HG03045 (cell line): ENCODE data around the gene DHODH.

Experiments
- ATAC-seq: cut with Tn5 transposase; IDR thresholded peaks from one replicate; pipeline ENCODE4 v1.9.1; 2021; ENCODE audit warnings: mild to moderate bottlenecking, moderate library complexity; ENCODE audit not compliant: unreplicated experiment

DHODH gene

DNA sequence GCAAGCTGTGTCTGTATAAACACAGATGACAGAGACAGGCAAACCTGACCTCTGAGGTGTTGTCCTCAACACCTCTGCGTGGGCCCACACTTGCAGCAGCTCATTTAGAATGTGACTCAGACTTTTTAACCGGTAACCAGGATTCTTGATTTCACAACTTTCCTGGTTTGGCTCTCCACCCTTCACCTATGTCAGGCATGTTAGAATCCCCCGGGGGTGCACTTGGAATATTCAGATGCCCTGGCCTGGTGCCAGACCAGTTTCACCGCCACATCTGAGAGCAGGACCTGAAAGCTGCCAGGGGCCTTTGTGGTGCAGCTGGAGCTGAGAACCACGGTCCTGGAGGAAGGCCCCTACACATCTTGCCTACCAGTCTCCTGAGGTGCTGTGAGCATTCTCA lies 4.8 kb downstream of the DHODH start:
- ATAC-seq: no peak

DNA sequence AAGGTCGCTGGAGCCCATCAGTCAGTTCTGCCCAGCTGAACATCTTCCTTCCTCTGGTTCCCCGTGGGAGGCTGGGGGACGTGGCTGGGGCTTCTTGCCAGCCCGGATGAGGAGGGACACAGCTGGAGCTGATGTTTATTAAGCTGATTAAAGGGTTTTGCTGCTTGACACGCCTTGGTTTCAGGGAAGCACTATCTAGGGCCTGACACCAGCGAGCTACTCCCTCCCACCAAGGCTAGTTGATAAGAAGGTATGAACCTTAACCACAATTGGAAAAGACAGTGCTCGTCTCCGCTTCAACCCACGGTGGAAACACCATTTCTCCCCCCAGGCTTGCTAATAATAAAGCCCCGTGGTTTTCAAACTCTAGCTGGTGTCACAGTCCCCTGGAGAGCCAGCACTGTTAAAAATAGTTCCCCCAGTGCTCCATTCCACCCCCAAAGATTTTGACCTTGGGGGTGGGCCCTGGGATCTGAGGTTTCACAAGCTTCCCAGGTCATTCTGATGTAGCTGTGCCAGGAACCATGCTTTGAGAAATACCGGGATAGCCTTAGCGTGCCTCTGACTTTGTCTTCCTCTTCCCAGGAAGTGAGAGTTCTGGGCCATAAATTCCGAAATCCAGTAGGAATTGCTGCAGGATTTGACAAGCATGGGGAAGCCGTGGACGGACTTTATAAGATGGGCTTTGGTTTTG lies 5.5 kb downstream of the DHODH start:
- ATAC-seq: no peak

DNA sequence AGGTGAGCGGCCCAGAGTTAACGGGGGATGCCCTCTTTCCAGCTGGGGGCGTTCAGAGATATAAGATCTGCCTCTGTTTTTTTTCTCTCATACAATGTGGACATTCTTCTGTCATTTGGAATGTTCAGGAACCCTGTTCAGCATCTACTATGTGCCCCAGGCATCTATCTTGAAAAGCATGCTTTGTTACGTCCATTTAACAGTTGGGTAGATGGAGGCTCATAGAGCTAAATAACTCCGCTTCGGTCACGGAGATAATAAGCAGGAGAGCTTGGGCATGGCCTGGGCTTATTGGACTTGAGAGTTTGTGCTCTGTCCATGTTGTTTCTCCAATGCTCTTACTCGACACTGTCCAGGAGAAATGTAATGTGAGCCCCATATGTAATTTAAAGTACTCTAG lies 6.1 kb downstream of the DHODH start:
- ATAC-seq: no peak

DNA sequence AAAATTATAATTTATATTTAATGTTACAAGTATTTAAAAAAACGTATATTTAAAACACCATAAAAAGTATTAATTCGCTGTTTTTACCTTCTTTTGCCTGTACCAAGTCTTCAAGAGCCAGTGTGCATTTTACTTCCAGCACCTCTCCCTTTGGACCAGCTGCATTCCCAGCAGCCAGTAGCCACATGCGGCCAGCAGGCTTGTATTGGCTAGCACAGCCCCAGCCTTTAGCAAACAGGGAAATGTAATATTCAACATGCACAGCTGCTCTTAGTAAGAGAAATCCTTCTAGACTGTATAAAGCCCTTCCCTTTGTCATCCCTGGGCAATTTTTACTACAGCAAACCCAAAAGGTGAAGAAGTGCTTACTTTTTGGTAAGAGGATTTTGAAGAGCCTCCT lies 6.6 kb downstream of the DHODH start:
- ATAC-seq: no peak

DNA sequence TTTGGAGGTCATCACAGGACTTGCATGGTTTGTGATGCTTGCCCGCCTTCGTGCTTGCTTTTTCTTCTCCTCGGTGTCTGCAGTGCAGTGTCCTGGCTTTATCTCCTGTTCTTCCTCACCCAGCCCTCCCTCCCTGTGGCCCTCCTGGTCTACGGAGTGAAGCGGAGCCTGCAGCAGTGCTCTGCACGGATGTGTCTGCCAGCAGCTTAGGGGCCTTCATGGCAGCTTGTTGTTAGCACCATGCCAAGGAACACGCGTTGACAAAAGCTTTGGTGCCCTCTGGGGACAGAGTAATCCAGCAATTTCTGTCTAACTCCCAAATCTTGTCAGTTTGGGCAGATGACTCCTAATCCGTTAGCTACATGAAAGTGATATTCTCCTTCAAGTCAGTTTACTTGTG lies 9.9 kb downstream of the DHODH start:
- ATAC-seq: no peak

DNA sequence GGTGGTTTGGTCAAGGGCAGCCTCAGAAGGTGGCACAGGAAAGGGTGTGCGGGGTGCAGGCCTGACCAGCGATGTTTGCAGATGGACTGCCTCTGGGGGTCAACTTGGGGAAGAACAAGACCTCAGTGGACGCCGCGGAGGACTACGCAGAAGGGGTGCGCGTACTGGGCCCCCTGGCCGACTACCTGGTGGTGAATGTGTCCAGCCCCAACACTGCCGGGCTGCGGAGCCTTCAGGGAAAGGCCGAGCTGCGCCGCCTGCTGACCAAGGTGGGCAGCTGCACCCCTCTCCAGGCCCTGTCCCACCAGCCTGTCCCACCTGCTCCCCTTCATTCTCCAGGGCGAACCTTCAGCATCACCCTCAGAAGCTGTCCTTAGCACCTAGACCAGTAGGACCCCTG lies 12.5 kb downstream of the DHODH start:
- no peak for ATAC-seq

DNA sequence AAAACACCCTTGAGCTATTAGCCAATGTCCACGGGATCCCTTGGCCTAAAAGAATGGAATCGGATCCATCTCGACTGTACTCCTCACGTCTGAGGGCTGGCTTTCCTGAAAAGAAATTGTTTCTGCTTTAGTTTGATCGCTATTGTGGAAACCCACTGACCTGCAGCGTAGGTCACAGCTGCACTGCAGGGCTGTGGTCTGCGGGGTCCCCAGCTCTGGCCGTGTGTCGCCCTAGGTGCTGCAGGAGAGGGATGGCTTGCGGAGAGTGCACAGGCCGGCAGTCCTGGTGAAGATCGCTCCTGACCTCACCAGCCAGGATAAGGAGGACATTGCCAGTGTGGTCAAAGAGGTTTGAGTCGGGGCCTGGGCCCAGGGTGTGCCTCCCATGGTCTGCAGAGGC lies 13.6 kb downstream of the DHODH start:
- ATAC-seq: no peak

DNA sequence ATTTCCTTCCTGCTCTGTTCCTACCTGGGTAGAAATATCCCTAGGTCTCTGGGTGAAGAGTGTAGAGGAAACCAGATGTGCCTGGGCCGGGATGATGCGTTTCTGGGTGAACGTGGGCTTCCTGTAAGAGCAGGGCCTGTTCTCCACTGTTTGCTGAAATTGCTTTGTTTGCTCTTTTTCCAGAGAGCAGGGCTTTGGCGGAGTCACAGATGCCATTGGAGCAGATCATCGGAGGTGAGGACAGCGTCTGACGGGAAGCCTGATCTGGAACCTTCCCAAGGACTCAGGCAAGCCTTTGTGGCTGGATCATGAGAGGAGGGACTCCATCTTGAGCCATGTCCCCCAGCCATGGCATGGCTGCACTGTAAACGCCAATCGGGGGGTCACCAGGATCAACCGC lies 15.4 kb downstream of the DHODH start:
- ATAC-seq: no peak

DNA sequence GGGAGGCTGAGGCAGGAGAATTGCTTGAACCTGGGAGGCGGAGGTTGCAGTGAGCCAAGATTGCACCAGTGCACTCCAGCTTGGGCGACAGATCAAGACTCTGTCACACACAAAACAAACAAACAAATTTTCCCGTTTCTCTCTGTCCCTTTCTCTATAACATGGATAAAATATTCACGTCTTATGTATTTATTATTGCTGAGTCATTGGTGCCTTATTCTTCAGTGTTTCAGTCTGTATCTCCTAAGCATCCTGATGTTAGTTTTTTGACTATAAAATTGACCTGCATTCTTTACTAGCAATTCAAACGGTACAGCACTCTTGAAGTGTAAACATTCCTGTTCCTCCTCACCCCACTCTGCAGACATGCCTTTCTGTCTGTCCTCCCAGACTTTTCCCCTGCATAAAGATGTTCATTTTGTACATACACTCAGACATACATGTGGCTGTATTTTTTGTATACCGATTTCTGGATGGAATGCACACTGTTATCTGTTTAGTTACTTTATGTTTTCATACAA lies 16.4 kb downstream of the DHODH start:
- no peak for ATAC-seq

DNA sequence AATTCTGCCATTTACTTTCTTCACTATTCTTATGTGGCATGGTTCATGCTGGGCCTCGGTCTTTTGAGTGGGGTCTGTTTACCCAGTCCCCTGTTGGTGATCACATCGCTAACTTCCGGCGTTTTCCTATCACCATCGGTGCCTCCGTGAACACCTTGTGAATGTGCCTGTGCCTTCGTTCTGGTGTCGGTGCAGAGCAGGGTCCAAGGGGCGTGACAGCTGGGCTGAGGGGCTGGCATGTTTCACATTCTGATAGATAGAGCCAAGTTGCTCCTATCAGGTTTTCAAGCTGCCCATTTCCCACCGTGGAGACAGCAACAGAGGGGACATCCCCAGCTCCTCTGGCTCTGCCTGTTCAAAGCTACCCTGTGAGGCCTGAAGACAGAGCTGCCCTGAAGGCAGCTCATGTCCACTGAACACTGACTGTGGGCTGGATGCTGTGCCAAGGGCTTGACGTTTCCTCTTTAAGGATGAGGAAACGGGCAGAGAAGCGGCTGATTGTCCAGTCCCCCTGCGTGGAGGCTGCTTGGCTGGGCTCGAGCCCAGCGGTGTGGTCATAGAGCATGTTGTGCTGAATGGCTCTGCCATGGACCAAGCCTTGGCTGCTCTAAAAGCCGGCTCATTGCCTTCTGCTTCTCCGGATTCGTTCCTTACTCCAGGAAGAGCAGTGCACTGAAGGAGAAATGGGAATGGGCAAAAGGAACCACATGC lies 17.0 kb downstream of the DHODH start:
- no peak for ATAC-seq

DNA sequence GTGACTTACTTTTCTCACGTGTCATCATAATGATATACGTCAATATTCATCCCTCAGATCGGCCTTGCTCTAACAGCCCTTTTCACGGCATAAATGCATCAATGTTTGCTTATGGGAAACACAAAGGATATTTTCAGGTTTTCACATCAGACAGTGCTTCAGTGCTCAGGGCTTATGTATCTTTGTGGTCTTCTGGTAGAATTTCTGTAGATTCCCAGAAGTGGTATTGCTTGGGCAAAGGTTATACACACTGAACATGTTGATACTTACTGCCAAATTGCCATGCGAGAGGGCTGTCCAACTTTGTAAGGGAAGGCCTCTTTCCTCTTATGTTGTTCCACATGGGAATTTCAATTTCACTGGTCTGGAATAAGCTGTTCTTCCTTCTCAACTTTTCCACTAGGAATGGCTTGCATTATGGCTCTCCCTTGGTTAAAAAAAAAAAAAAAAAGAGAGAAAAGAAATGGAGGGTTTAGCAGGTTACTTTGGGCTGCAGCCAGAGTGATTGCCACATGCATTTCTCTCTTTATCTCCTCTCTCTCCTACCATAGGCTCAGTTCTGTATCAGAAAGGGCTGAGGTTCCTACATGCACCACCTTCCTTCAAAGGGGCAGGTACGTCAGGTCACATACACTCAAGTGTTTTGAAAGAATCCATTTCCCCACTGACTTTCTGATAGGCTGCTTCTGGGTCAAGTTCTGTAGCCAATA lies 19.3 kb downstream of the DHODH start:
- ATAC-seq: no peak

DNA sequence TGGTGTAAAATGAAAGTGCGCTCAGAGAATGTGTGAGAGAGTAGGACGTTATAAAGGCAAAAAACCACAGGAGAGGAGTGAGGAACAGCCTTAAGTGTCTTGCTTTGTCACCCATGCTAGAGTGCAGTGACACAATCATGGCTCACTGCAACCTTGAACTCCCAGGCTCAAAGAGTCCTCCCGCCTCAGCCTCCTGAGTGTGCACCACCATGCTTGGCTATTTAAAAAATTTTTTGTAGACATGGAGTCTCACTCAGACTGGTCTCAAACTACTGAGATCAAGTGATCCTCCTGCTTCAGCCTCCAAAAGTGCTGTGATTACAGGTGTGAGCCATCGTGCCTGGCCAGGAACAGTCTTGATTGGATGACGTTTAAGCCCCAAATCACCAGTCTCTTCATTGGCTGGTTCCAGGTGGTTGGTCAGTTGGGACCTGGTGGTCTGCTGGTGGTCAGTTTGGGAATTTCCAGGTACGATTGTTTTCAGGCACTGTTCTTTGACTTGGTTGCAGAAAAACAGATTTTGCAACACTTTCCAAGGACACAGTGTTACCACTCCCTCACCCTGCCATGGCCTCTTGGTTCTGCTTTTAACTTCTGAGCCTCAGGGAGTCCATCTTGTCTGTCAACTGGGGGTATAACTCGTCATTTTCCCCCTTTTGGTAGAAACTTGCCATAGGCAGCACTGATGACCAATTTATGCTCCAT lies 21.2 kb downstream of the DHODH start:
- no peak for ATAC-seq

DNA sequence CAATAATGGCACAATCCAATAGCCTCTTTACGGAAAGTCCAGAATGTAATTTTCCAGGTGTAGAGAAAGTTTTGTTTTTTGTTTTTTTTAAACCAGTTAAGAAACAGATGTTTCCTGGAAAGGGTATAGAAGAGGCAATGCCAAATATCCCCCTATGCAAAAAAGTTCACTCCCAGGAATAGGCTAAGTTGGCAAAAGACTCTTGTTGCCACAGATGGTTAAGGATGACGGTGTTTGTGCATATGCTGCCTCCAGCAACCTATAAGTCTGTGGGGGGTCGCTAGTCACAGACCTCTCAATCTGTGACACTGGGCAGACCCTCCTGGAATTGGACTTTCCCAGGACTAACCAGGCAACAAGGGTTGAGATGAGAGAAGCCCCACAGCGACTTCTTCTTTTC lies 24.9 kb downstream of the DHODH start:
- no peak for ATAC-seq

DNA sequence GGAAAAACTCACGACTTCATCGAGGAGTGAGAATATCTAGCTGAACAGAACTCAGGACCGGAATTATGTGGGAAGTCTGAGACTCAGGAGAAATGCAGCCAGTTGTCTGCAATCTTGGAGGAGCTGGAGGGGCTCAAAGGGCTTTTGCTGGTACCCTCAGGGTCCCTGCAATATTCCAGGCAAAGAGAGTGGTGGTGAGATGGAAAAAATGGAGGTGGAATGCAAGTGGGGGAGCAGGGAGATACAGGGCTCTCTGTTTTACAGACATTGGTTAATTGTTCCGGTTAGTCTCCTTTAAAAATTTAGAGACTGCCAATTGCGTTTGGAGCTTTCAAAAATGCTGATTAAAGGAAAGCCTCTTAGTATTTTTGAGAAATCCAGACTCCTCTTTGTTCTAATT lies 27.6 kb downstream of the DHODH start:
- no peak for ATAC-seq

DNA sequence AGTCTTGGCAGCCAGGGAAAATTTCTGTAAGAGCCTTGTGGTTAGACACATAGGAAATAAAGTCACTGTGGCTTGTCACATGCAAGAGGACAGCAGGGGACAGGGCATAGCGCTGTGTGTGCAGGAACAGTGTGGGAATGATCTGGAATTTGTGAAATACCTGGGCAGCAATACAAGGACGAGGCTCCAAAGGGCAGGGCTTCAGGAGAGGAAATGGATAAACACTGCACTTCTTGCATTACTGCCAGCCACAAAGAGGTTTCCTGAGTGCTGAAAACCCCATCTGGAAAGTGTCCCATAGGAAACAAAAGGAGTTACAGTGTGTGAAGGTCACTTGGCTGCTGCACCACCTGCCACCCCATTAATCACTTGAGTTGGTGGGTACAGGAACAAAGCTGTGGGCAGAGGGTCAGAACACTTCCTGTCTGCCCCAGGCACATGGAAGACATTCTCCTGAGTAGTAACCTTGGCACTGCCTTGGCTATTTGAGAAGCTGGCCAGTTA lies 33.7 kb downstream of the DHODH start:
- ATAC-seq: no peak

DNA sequence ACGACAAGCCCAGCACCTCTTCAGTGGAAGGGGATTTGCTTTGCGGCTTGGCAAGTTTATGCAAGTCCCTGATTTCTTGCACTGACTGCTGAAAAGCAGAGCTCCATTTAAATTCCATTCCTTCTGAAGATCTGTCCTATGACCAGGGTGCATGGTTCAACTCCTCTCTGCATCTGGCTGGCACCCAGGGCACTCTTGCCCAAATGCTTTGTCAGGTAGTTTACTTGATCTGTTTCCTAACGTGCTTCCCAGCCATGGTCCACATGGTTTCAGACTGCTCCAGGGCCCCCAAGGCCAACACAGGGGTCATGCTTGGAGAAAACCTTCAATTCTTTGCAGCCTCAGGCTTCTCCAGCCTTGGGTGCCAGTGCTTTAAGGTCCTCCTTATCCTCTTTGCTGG lies 34.5 kb downstream of the DHODH start:
- ATAC-seq: no peak

DNA sequence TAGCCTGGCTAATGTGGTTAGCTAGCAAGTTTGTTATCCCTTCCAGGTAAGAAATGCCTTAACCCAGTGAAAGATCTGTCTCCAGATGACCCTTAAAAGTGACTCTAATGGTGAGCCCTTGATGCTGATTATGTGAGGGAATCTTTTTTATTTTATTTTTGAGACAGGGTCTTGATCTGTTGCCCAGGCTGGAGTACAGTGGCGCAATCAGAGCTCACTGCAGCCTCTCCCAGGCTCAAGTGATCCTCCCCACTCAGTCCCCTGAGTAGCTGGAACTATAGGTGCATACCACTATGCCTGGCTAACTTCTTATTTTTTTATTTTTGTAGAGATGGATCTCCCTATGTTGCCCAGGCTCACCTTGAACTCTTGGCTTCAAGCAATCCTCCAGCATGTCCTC lies 35.0 kb downstream of the DHODH start:
- ATAC-seq: no peak

DNA sequence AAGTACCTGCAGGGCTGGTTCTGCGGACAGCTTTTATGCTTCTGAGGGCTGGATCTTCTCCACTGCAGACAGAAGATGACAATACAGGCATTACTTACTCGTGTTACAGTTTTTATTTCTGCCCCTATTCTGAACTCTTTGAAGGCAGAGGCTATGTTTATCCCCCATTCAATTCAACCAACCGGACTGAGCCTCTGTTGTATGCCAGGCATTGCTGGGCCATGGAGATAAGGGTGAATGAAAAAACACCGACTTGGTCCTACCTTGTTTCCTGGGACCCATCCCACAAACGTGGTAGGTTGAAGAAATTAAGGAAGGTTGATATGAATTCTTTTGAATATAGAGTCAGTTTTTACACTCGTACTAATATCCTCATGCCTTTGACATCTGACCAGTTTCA lies 35.8 kb downstream of the DHODH start:
- no peak for ATAC-seq

DNA sequence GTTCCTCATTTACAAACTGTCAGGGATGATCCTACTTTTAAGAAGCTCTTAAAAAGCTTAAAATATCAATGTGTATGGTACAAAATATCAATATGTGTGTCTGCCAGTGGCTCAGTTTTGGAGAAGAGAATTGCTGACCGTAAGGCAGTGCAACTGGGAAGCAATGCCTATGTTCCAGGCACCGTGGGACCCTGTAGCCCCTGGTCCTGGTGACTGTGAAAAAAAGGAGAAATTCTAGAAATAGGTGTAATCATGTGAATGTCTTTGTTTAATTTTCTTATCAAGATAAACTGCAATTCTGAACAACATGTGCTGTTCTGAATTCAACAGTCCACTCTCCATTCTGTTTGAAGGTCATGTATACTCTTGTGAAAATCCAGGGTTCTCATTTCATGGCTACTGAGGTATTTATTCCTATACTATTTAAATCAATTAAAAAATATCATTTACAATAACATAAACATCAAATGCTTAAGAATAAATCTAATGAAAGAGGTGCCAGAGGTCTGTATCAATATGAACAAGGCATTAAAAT lies 36.3 kb downstream of the DHODH start:
- no peak for ATAC-seq

DNA sequence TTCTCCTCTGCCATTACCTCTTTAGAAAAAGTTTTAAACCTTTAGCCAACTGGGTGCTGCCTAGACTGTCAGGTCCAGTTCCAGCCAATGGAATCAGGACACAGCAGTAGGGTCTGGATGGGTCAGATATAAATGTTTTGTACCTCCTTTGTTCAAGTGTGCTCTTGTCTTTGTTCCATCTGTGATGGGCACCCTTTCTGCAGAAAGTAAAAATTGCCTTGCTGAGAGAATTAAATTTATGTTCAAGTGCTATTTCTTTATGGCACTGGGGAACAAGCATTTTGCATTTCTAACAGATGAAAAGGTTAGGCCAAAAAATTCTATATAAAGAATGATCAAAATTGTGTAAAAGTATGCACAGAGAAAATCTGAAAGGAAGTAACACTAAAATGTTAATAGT lies 40.6 kb downstream of the DHODH start:
- no peak for ATAC-seq
